HG03469 (cell line): ENCODE measurements around the gene PGM2L1.
"Not testable (repeated sequence)": the region's sequence is repeated elsewhere in the genome, so short reads cannot be mapped to it uniquely, and the experiment has no call there.

Experiments
- ATAC-seq: cut with Tn5 transposase; IDR thresholded peaks from one replicate; pipeline ENCODE4 v1.9.1; 2021; ENCODE audit warnings: mild to moderate bottlenecking, moderate library complexity, moderate number of reproducible peaks; ENCODE audit not compliant: unreplicated experiment

PGM2L1 gene

DNA sequence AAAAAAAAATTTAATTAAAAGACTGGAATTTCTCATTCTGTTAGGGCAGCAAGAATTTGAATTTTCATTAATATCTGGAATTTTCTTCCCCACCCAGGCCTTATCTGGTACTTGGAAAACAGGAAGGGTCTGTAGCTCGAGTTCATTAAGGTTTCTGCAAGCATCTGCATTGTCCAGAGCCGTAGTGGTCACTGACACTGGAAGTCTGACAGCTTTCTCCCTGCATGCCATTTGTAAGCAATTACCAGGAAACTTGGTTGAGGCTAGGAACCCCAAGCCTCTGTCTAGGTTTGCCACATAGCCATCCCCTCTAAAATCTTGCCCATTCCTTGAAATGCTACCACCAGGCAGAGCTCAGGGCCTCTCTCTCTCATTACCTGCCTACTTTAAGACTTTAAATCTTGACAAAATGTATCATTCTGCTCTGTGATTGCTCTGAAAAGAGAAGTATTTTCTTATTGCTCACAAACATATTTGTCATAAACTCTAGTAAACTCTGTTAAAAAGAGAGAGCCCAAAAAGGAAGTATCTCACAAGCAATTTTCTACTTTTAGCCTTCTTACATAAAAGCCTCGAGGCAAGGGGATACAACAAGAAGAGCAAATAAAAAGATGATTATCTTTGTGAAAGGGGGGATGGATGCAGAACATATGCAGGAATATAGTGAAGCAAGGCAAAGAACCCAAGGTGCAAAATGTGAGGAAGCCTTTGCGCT, 5.5 kb upstream of the PGM2L1 start:
- ATAC-seq, result no peak

DNA sequence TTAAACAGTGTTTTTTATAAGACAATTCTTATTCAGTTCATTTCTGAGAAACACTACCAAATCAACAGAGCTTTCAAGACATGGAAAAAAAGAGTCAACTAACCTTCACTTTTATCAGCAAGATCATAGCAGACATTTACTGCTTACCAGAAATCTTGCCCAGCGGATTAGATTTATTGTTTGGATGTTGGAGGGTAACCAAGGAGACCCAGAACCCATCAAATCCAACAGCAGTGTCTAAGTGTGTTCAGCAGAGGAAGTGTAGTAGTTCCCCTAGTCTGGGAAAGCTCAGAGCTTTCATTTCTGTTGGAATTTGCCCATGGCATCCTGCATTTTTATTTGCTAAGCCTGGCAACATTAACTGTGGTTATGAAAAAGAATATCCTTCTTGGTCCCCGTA, 2.4 kb upstream of the PGM2L1 start:
- no peak for ATAC-seq

- ATAC-seq, result no peak
Measured at GRCh38 chr11:74397501-74398243, 561 bp downstream of the PGM2L1 start.

GRCh38 chr11:74392256-74392655, 6.0 kb downstream of the PGM2L1 start:
- ATAC-seq, result no peak

- no peak for ATAC-seq
Measured at GRCh38 chr11:74391193-74391592, 7.0 kb downstream of the PGM2L1 start.

DNA sequence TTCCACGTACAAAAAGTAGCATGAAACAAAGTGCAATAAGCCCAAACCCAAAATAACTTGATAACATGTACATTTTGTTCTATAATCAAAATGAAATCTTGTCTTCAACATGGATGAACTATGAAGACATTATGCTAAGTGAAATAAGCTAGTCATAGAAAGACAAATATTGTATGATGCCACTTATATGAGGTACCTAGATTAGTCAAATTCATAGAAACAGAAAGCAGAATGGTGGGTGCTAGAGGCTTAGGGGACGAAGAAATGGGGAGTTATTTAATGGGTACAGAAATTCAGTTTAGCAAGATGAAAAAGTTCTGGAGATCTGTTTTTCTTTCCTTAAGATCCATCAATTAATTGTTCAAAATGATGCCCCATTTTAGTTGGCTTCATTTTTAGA, 7.5 kb downstream of the PGM2L1 start:
- no peak for ATAC-seq

GRCh38 chr11:74388678-74389327, 9.4 kb downstream of the PGM2L1 start:
- no peak for ATAC-seq

DNA sequence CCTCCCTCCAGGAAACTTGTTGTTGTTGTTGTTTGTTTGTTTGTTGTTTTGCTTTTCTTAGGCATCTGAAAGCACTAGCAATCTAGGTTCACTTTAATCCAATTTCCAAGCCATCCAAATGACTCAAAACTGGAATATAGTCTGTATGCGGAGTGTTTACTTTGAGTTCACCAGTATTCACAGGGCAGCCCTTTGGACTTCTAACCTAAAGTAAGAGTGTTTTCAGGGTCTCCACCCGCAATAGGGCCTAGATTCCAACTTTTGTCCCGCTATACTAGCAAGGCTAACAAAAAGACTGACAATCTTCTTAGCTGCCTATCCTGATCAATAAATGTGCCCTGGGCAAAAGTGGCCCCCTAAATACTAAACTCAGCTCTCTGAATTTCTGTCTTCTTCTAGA, 13.6 kb downstream of the PGM2L1 start:
- ATAC-seq, result no peak

DNA sequence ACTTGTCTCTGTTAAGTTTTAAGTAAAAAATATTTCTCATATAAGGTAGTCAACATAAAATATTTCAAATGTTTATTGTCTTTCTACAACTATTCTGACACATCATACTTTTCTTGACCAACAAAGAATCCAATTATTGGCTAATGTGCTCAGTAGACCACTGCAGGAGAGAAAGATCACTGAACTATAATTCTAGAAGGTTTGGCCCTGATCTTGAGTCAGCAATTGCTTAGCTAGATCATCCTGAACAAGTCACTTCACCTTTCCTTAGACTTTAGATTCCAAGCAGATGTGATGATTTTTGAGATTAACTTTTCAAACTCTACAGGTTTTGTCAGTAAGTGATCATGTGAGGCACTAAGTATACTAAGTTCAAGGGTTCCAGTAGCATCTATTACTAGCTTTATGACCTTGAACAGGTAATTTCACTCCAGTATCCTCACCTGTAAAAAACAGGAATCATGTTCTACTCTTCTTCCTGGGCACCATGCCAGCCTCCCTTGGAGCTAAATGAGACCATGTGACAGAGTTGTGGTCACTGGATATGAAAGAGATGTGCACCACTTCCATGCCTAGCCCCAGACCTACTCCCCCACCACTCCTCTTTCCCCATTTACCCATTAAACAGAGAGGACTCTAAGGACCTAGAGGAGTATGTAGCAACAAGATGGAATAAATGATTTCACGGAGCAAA, 17.3 kb downstream of the PGM2L1 start:
- no peak for ATAC-seq

- ATAC-seq, result no peak
Measured at GRCh38 chr11:74377689-74378088, 20.5 kb downstream of the PGM2L1 start.

- ATAC-seq, result no peak
Measured at GRCh38 chr11:74373382-74373781, 24.9 kb downstream of the PGM2L1 start.

DNA sequence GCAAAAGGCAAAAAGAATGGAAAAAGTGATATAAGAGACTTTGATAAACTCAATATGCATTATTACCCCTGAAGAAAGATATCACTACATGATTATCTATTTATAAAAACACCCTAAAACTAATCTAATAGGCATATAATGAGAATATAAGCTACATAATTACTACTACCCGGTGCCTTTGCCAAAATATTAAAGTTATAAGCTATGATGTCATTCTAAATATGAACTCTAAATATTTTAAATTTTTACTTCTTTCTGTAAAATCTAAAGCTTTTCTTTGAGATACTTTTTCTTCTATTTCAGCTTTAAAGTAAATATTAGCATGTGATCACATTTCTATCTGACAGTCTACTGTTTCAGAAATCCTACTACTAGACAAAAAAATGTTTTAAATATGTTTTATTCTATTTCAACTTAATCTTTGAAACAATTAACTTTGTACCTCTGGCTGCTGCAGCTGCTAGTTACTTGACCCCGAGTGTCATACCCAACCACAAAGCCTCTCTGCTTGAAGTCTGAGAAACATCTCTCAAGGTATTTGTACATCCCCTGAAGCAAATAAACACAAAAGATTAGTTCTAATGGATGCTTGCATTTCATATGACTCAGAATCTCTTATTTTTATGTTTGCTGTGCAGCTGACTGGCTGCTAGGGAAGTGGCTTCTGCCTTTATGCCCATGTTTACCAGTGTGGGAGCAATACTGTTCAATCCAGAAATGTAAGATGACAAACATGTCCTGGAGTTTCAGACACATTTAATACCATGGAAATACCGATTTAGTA, 26.8 kb downstream of the PGM2L1 start:
- ATAC-seq, result no peak

DNA sequence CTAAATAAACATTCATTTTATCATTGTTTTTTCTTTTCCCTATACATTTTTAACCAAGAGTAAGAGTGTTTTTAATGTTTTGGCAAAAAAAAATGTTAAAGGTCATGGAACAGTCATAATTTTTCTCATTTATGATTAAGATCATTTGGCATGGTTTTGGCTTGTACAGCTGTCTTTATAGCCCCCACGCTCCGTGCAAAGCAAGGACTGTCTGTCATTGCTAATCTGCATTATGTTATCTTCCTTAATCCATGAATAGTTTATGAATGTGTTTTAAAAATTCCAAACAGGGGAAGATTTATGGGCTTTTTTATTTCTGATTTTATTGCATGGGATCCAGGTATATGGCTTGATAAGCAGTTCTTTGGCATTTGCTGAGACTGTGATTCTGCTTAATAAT, 28.1 kb downstream of the PGM2L1 start:
- no peak for ATAC-seq

GRCh38 chr11:74367881-74368280, 30.4 kb downstream of the PGM2L1 start:
- no peak for ATAC-seq

DNA sequence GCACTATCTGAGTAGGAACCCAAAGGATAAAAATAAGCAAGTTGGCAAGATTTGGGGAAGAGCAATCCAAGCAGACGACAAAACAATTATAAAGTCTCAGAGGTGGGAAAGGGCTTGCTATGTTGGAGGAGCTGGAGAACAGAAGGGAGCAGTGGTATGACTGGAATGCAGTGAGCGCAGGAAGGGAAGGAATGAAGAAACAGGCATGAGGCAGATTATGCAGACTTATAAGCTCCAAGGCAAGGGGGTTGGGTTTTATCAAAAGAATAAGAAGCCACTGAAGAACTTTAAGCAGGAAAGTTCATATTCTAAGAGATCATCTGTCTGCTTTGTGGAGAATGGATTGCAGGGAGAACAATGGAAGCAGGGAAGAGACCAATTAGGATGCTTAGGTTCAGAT, 31.7 kb downstream of the PGM2L1 start:
- ATAC-seq, result no peak

- ATAC-seq, result not testable (repeated sequence)
Measured at GRCh38 chr11:74365805-74366204, 32.4 kb downstream of the PGM2L1 start.

- ATAC-seq, result no peak
Measured at GRCh38 chr11:74357449-74357848, 40.8 kb downstream of the PGM2L1 start.

DNA sequence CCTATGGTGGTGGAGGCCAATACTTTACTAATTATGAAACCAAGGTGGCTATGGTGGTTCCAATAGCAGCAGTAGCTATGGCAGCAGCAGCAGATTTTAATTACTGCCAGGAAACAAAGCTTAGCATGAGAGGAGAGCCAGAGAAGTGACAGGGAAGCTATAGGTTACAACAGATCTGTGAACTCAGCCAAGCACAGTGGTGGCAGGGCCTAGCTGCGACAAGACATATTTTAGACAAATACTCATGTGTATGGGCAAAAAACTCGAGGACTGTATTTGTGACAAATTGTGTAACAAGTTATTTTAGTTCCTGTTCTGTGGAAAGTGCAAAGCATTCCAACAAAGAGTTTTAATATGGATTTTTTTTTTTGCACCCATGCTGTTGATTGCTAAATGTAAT, 42.6 kb downstream of the PGM2L1 start:
- ATAC-seq, result no peak

DNA sequence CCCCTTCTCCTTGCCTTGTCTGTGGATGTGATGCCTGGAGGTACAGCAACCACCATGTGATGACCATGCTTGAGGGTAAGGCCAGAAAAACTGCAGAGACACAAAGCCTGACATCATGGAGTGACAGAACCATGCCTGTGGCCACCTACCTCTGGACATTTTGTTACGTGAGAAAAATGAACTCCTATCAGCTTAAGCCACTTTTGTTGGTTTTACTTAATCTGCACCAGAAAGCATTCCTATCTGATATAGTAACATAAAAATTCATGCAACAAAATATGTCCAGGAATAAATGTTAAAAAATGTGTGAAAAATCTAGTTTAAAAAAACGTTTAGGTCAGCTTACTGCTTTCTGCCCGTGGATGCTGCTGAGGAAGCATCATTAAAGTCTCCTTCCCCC, 44.2 kb downstream of the PGM2L1 start:
- no peak for ATAC-seq

DNA sequence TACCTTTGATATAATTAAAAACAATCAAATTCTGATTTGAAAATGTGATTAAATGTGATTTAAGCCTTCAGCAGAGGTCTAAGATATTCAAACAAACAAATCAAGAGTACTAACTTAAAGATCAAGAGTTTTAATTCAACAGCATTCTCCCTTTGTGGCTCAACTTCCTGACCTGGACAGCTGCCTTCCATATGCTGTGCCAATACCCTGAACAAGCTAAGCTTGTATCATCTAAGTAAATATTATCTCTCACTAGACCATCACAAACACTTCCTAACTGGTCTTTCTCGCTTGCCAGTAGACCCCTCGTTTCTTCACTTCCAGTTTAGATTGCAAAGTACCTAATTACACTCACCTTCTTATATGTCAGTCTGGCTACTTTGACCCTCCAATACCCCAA, 50.9 kb downstream of the PGM2L1 start:
- no peak for ATAC-seq

- no peak for ATAC-seq
Measured at GRCh38 chr11:74345420-74345819, 52.8 kb downstream of the PGM2L1 start.
